ENCODE data around the gene LMO1.
A peak's percentile ranks its signal among the peaks of the same experiment; 100 is the strongest.

Gene LMO1

DNA sequence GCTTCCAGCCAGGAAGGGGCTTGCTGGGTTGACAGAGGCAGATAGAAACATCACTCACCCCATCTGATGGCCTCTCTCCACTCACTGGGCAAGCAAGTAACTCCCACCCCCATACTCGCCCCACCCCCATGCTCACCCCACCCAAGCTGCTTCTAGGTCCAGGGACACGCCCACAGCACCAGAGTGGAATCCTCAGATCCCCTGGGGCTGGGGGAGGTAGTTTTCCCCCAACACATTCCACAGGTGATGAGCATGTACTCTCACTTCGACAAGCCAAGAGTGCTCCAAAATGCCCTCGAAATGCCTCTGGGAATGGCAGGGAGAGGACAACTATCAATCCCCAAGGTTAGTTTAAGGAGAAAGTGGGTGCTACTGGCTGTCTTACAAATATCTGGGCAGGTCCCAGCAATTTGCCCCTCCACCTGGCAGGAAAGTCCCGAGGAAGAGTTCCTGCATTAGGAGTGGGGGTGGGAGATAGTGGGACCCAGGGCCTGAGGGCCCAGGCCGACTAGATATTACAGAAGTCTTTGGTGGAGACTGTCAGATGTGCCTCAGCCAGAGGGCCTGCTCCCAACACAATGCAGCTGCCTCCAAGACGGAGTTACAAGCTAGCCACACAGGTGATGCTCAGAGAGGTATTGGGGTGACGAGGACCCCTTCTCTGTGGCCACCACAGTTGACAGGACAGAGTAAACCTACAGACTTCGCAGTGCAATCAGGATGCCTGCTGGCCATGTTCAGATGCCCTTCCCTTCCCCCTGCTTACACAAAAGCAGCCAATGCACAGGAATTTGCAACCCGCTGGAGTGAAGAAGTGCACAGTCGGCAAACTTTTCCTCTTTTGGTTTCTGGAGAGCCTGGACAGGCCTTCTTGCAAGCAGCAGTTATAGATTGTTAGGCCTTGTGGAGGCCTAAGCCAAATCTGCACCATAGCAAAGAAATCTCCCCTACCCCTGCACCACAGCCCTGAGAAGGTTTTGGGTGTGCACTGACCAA, 2.9 kb upstream of the LMO1 start:
- Mint-ChIP-seq H3K27ac (no peak overlapping the region), H3K36me3 (ENCODE audit: low read depth) (no peaks in the 10 kb centered on the region), H3K4me1 (peaks cover 8% of the 10 kb centered on the region), H3K27me3 (ENCODE audit: low read depth) (peaks cover 91% of the 10 kb centered on the region), H3K4me3 (peak overlapping the region; percentile 47 to 69 (median 62)), H3K9me3 (no peaks in the 10 kb centered on the region)
- TF ChIP-seq, protein P1, sequence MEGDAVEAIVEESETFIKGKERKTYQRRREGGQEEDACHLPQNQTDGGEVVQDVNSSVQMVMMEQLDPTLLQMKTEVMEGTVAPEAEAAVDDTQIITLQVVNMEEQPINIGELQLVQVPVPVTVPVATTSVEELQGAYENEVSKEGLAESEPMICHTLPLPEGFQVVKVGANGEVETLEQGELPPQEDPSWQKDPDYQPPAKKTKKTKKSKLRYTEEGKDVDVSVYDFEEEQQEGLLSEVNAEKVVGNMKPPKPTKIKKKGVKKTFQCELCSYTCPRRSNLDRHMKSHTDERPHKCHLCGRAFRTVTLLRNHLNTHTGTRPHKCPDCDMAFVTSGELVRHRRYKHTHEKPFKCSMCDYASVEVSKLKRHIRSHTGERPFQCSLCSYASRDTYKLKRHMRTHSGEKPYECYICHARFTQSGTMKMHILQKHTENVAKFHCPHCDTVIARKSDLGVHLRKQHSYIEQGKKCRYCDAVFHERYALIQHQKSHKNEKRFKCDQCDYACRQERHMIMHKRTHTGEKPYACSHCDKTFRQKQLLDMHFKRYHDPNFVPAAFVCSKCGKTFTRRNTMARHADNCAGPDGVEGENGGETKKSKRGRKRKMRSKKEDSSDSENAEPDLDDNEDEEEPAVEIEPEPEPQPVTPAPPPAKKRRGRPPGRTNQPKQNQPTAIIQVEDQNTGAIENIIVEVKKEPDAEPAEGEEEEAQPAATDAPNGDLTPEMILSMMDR (IDR thresholded peaks at IDR 0.05; ENCODE audit: unreplicated experiment in 3 of 3), result no peak

DNA sequence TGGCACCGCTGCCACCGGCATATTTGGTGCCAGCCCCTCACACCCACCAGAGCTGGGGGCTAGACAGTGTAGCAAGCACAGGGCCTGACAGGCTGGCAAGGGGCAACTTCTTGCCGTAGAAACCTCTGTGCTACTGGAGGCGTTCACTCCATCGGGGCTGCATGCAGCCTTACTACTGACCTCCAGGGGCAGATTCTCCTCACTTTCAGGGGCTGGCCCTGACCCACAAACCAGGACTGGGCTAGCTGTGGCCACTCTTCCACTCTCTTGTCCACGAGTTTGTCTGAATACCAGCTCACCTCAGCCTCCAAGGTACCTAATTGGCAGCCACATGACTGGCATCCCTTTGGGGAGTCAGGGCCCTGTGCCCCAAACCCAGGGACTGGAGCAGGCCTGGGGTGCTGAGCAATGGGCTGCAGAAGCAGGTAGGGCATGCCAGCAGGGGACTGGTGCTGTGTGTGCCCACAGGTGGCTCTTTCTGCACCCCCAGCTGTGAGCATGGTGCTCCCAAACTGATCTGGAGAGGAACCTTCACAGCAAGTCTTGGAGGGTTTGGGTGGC, 2.1 kb upstream of the LMO1 start:
- H3K27me3 Mint-ChIP-seq (ENCODE audit: low read depth), result peaks cover 91% of the 10 kb centered on the region
- no peak overlapping the region for H3K4me3 Mint-ChIP-seq
- TF ChIP-seq, protein P1 (IDR thresholded peaks at IDR 0.05; ENCODE audit: unreplicated experiment in 3 of 3), result peak; percentile 18 to 41 (median 31)
- H3K27ac Mint-ChIP-seq, result no peak overlapping the region
- no peaks in the 10 kb centered on the region for H3K36me3 Mint-ChIP-seq (ENCODE audit: low read depth)
- H3K9me3 Mint-ChIP-seq, result no peaks in the 10 kb centered on the region
- peaks cover 8% of the 10 kb centered on the region for H3K4me1 Mint-ChIP-seq

DNA sequence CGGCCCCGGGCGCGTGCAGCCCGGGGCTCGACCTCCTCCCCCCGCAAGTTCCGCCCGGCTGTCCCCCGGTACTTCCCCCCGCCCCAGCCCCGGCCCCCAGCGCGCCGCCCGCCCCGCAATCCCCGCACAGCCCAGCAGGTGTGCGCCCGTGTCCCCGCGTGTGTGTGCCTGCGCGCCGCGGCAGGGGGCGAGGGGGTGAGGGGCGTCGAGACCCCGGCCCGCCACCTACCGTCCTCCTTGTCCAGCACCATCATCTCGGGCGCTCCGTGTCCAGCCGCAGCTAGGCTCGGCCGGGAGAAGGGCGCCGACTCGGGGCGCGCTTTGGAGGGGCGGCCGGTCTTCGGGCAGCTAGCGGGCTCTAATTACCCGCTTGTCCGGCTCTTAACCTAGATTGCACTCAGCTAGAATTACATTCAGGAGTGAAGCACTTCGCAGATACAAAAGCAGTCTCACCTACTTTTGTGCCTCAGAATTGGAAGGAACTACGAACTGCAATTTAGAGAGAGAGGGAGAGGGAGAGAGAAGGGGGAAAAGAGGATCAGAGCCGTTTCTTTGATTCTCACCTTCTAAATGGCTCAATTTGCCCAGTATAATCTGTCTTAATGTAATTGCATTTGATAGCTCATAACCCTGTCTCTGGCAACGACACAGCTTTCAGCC, 439 bp downstream of the LMO1 start:
- peaks cover 17% of the 10 kb centered on the region for H3K4me1 Mint-ChIP-seq
- H3K4me3 Mint-ChIP-seq, result peak overlapping the region; percentile 83 to 88 (median 87)
- H3K27ac Mint-ChIP-seq, result peak overlapping the region in 1 of 3 experiments; percentile 57
- H3K27me3 Mint-ChIP-seq (ENCODE audit: low read depth), result peaks cover 94% of the 10 kb centered on the region
- no peaks in the 10 kb centered on the region for H3K9me3 Mint-ChIP-seq
- TF ChIP-seq, protein P1 (IDR thresholded peaks at IDR 0.05; ENCODE audit: unreplicated experiment in 3 of 3), result peak in 1 of 3 experiments; percentile 7
- H3K36me3 Mint-ChIP-seq (ENCODE audit: low read depth), result no peaks in the 10 kb centered on the region

DNA sequence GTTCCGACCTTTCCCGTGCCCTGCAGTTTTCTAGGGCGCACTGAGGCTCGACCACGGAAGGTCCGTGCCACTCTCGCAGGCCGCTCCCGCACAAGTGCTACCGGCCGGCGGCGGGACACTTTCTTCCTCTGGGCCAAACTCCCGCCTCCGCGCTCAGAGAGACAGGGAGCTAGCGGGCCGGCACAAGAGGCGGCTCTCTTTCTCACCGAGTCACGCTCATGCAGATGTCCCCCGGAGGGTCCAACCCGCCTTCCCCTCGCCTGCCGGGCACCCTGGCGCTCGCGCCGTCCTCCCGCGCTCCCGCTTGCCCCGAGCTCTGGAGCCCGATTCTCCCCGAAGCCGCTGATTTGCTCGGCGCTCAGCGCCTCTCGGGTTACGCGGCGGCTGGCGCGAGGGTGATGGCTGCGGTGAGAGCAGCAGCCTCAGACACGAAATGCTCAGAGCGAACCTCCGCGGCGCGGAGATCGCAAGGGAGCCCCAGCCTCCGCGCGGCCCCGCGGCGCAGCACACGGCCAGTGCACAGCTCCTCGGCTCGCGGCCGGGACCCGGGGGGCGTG, 1.0 kb downstream of the LMO1 start:
- Mint-ChIP-seq H3K9me3 (no peaks in the 10 kb centered on the region), H3K36me3 (ENCODE audit: low read depth) (no peaks in the 10 kb centered on the region), H3K4me1 (peaks cover 19% of the 10 kb centered on the region), H3K27ac (no peak overlapping the region), H3K4me3 (peak overlapping the region; percentile 72 to 79 (median 76)), H3K27me3 (ENCODE audit: low read depth) (peaks cover 93% of the 10 kb centered on the region)
- TF ChIP-seq, protein P1 (IDR thresholded peaks at IDR 0.05; ENCODE audit: unreplicated experiment in 3 of 3), result no peak

DNA sequence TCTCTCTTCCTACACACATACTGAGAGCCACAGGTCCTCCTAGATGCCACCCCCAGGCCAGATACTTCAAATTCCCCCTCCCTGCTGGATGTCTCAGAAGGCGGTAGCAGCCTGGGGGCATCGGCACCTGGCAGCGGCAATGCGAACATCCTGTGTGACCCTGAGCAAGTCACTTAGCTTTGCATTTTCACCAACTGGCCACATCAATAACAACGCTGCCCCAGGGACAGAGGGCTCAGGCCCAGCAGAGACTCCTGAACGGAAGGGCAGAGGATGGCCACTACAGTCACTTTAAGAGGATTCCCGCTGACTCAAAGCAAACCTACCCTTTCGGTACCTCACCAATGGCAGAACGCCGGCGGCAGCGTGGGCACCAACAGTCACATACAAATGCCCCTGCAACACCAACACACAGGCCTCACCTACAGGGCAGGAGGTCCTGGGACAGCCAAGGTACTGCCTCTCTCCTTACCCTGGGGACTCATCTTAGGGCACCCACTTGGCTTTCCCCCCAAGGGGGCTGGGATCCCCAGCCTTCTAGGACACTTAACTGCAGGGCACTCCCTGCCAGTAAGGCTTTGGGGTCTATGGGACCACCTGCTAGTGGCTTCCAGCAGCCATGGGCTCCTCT, 1.6 kb downstream of the LMO1 start:
- Mint-ChIP-seq H3K4me3 (peak overlapping the region; percentile 22 to 79 (median 76)), H3K9me3 (no peaks in the 10 kb centered on the region), H3K27me3 (ENCODE audit: low read depth) (peaks cover 92% of the 10 kb centered on the region), H3K4me1 (peaks cover 19% of the 10 kb centered on the region), H3K27ac (no peak overlapping the region), H3K36me3 (ENCODE audit: low read depth) (no peaks in the 10 kb centered on the region)
- TF ChIP-seq, protein P1 (IDR thresholded peaks at IDR 0.05; ENCODE audit: unreplicated experiment in 3 of 3), result no peak

Measured in nephron (organoid).